Keratinocyte (primary cell): ENCODE data around the gene HSD11B1L.

Experiments
- CTCF ChIP-seq, 3 experiments: IDR thresholded peaks in 1 of 3; conservative IDR thresholded peaks in 1 of 3; optimal IDR thresholded peaks in 1 of 3; 2 replicates in 2 of 3; 3 replicates in 1 of 3; pipeline versions ENCODE3 to v1.5.1; 2011; ENCODE audit warnings: low read length in 3 of 3, mild to moderate bottlenecking in 3 of 3, moderate library complexity in 2 of 3, control low read depth in 1 of 3, inconsistent platforms in 1 of 3; ENCODE audit not compliant: insufficient read depth in 2 of 3; ENCODE audit errors: extremely low read depth in 1 of 3
- EZH2 ChIP-seq: IDR thresholded peaks from one replicate; pipeline ENCODE4 v1.6.1; 2012; ENCODE audit warnings: inconsistent platforms, mild to moderate bottlenecking, low read length, moderate library complexity

- TF ChIP-seq CTCF (optimal IDR thresholded peaks at IDR 0.05 in 1 of 3, IDR thresholded peaks at IDR 0.05 in 1 of 3, conservative IDR thresholded peaks at IDR 0.05 in 1 of 3; ENCODE audit: extremely low read depth in 1 of 3, insufficient read depth in 2 of 3, low read length in 3 of 3) (no peak), EZH2 (no peak)
Observed at GRCh38 chr19:5703819-5704818, 23.3 kb downstream of the HSD11B1L start.
